AG04450 (cell line): ENCODE data around the gene ZMYND8. TPM values are rescaled to one million over a fixed set of nuclear protein-coding genes. Genes with fewer than 3 reads are reported as not detected.
"Not testable (repeated sequence)": the region's sequence is repeated elsewhere in the genome, so short reads cannot be mapped to it uniquely, and the experiment has no call there.

ENCODE experiments used
- CTCF ChIA-PET: fragments of 300-600, 350-600 bp; formaldehyde crosslinking; extraction: SDS; loops from one replicate; lab custom pipeline; 2022; ENCODE audit warnings: antibody characterized with exemption, inconsistent platforms; lab: Charles Lee
- POLR2A ChIA-PET: fragments of 350-600 bp; formaldehyde crosslinking; extraction: SDS; loops from one replicate; lab custom pipeline; 2021; ENCODE audit warnings: antibody characterized with exemption, inconsistent platforms; lab: Yijun Ruan, JAX
- DNase-seq: peaks from one replicate; pipeline ENCODE4 v3.0.0-alpha.2; 2011; ENCODE audit warnings: low read depth, low spot score
- H3K27ac ChIP-seq: one replicate; pipeline ENCODE4 v1.5.1; 2012; ENCODE audit warnings: low read depth, low read length, control low read depth
- H3K27me3 ChIP-seq: one replicate; pipeline ENCODE4 v1.6.0; 2012; ENCODE audit warnings: low read length; ENCODE audit not compliant: control insufficient read depth, insufficient read depth
- H3K4me3 ChIP-seq: 2 replicates; pipeline ENCODE4 v1.5.1; 2011; ENCODE audit warnings: mild to moderate bottlenecking, low read depth, low read length, control low read depth
- H3K9me3 ChIP-seq: 2 replicates; pipeline ENCODE4 v1.5.1; 2012; ENCODE audit warnings: low read length; ENCODE audit not compliant: control insufficient read depth, insufficient read depth
- CTCF ChIP-seq: IDR thresholded peaks from 2 replicates; pipeline ENCODE4 v1.5.1; 2011; ENCODE audit warnings: low read depth, low read length, control low read depth, inconsistent platforms
- polyA plus RNA-seq: library from polyadenylated mRNA; depleted of rRNA; stranded (reverse); fragments of >200 nt; gene quantifications from 2 replicates; pipeline ENCODE4 v1.2.3, GENCODE V29; 2011

Gene ZMYND8
- polyA plus RNA-seq, 1 experiment, result 23.1 TPM

GRCh38 chr20:47263465-47264084 is 92.9 kb downstream of the ZMYND8 start:
- no peaks in the 10 kb centered on the region for H3K27me3 ChIP-seq
- TF ChIP-seq CTCF, result no peak
- no peak overlapping the region for H3K27ac ChIP-seq
- POLR2A ChIA-PET, result no interaction called here
- H3K9me3 ChIP-seq, result no peaks in the 10 kb centered on the region; the same call in 1 of the 2 replicates
- CTCF ChIA-PET, result interaction anchor here (2.6 to 4.3 kb wide), 2 partner anchors 10 to 120 kb away, joined by 19 to 31 read pairs; no protein-coding TSS in a partner anchor
- H3K4me3 ChIP-seq, result no peak overlapping the region
- DNase-seq, result no peak

GRCh38 chr20:47263080-47263464 is 93.4 kb downstream of the ZMYND8 start:
- Histone ChIP-seq H3K27ac (no peak overlapping the region), H3K9me3 (no peaks in the 10 kb centered on the region; the same call in 1 of the 2 replicates), H3K27me3 (no peaks in the 10 kb centered on the region), H3K4me3 (no peak overlapping the region)
- DNase-seq, result no peak
- ChIA-PET CTCF (interaction anchor here (2.6 to 4.3 kb wide), 2 partner anchors 10 to 121 kb away, joined by 19 to 31 read pairs; no protein-coding TSS in a partner anchor), POLR2A (no interaction called here)
- TF ChIP-seq CTCF, result no peak

- H3K4me3 ChIP-seq, result no peak overlapping the region
- no peak for TF ChIP-seq CTCF
- POLR2A ChIA-PET, result no interaction called here
- H3K27ac ChIP-seq, result no peak overlapping the region
- no peaks in the 10 kb centered on the region for H3K27me3 ChIP-seq
- DNase-seq, result no peak
- no peaks in the 10 kb centered on the region; the same call in 1 of the 2 replicates for H3K9me3 ChIP-seq
- CTCF ChIA-PET, result interaction anchor here (2.6 to 4.3 kb wide), 2 partner anchors 11 to 121 kb away, joined by 19 to 31 read pairs; no protein-coding TSS in a partner anchor
These were observed 94.0 kb downstream of the ZMYND8 start for GRCh38 chr20:47262365-47263013.

- Histone ChIP-seq H3K27ac (no peak overlapping the region), H3K4me3 (no peak overlapping the region), H3K9me3 (no peaks in the 10 kb centered on the region; the same call in 1 of the 2 replicates), H3K27me3 (no peaks in the 10 kb centered on the region)
- no peak for DNase-seq
- ChIA-PET POLR2A (no interaction called here), CTCF (interaction anchor here (2.6 to 4.3 kb wide), 2 partner anchors 12 to 122 kb away, joined by 19 to 31 read pairs; no protein-coding TSS in a partner anchor)
- no peak for TF ChIP-seq CTCF
These were observed 94.5 kb downstream of the ZMYND8 start for GRCh38 chr20:47262008-47262364.

GRCh38 chr20:47261161-47261774 is 95.2 kb downstream of the ZMYND8 start:
- POLR2A ChIA-PET, H3K4me3 ChIP-seq, H3K27ac ChIP-seq, H3K9me3 ChIP-seq, H3K27me3 ChIP-seq, DNase-seq: not testable (repeated sequence)
- CTCF ChIA-PET, result interaction anchor here (1.3 to 4.3 kb wide), 2 partner anchors 12 to 123 kb away, joined by 3 to 31 read pairs; no protein-coding TSS in a partner anchor

- H3K27me3 ChIP-seq, H3K9me3 ChIP-seq, H3K4me3 ChIP-seq, POLR2A ChIA-PET, DNase-seq, H3K27ac ChIP-seq: not testable (repeated sequence)
- CTCF ChIA-PET, result interaction anchor here (0.9 to 1.3 kb wide), 2 partner anchors 12 to 124 kb away, joined by 3 to 4 read pairs; no protein-coding TSS in a partner anchor
These were observed 95.9 kb downstream of the ZMYND8 start for GRCh38 chr20:47260540-47261126.
